Subcutaneous adipose tissue (tissue), 4 donors: Measurements from ENCODE around the gene FOSB. TPM values are rescaled to one million over a fixed set of nuclear protein-coding genes. Genes with fewer than 3 reads are reported as not detected.

Source experiments
- CTCF ChIP-seq: fragments of 450-650 bp; IDR thresholded peaks from one replicate; pipeline ENCODE4 v1.5.1; 2016; ENCODE audit warnings: low read depth, mild to moderate bottlenecking, control low read depth, antibody characterized with exemption, moderate library complexity
- total RNA-seq, 4 donors: library from RNA; depleted of rRNA; stranded (reverse); fragments of >200 nt; gene quantifications; one replicate each; pipeline ENCODE4 v1.1.0, GENCODE V29; 2016

FOSB gene
- total RNA-seq, 4 donors from 2014 or later = 1.8 to 14.5 (median 2.4) TPM

GRCh38 chr19:45505151-45505995 is 37.6 kb downstream of the FOSB start:
- no peak for TF ChIP-seq CTCF

GRCh38 chr19:45505996-45506245 is 38.1 kb downstream of the FOSB start:
- no peak for TF ChIP-seq CTCF

GRCh38 chr19:45506246-45506988 is 38.6 kb downstream of the FOSB start:
- no peak for TF ChIP-seq CTCF

GRCh38 chr19:45506989-45507871 is 39.4 kb downstream of the FOSB start, which contains the start of gene VASP:
VASP (plus strand) TSS chr19:45507479; CDS start chr19:45507772, 293 bp downstream.
- TF ChIP-seq CTCF = no peak

- no peak for TF ChIP-seq CTCF
These were observed 40.1 kb downstream of the FOSB start for GRCh38 chr19:45507872-45508416.

GRCh38 chr19:45508417-45508860 is 40.6 kb downstream of the FOSB start:
- no peak for TF ChIP-seq CTCF
